HCT116 (cell line): ENCODE results near the gene EFL1. TPM values are rescaled to one million over a fixed set of nuclear protein-coding genes. Genes with fewer than 3 reads are reported as not detected.
"Not testable (repeated sequence)": the region's sequence is repeated elsewhere in the genome, so short reads cannot be mapped to it uniquely, and the experiment has no call there.

Source experiments
- ATAC-seq: fragments of 200-7000 bp; cut with Tn5 transposase; 2 replicates; pipeline ENCODE4 v1.9.1; 2020; ENCODE audit warnings: mild to moderate bottlenecking, moderate library complexity
- BruUV-seq: library from RNA; stranded (reverse); fragments of 400-500 nt; replicated peaks from 2 replicates; lab custom pipeline; 2021; lab: Mats Ljungman, UMichigan
- CTCF ChIA-PET: fragments of 300-600 bp; sonication (Branson Sonifier 250); formaldehyde crosslinking; loops from one replicate; lab custom pipeline; 2021; ENCODE audit warnings: antibody characterized with exemption; lab: Charles Lee
- POLR2A ChIA-PET: fragments of 300-600, 350-600 bp; sonication (Branson Sonifier 250); formaldehyde crosslinking; loops from one replicate; lab custom pipeline; 2021; ENCODE audit warnings: antibody characterized with exemption; lab: Charles Lee
- RAD21 ChIA-PET, 2 experiments: fragments of 300-600 bp; sonication (Branson Sonifier 250); formaldehyde crosslinking; loops; one replicate each; lab custom pipeline; 2023; ENCODE audit warnings: low total read pairs in 2 of 2; ENCODE audit not compliant: uncharacterized antibody in 2 of 2, unreplicated experiment in 2 of 2, low non-redundant PET in 1 of 2; lab: Charles Lee
- DNase-seq: peaks from one replicate; pipeline ENCODE4 v3.0.0-alpha.2; 2010; ENCODE audit warnings: low read depth, low spot score
- H2AFZ ChIP-seq: fragments of 200-600 bp; shearing (Covaris generic), sonication (generic); 2 replicates; pipeline ENCODE4 v1.6.1; 2017; ENCODE audit warnings: low read depth, mixed run types, mixed read lengths, antibody characterized with exemption, low read length; ENCODE audit not compliant: poor library complexity, severe bottlenecking
- H3K27ac ChIP-seq: 2 replicates; pipeline ENCODE4 v1.5.1; 2012; ENCODE audit warnings: low read depth, low read length
- H3K27me3 ChIP-seq: fragments of 200-600 bp; sonication (generic); 2 replicates; pipeline ENCODE4 v1.6.1; 2016; ENCODE audit warnings: mixed run types, low read length, mixed read lengths; ENCODE audit not compliant: insufficient read depth
- H3K36me3 ChIP-seq, 2 experiments: fragments of 200-500 bp in 1 of 2; fragments of 200-600 bp in 1 of 2; sonication (Bioruptor generic) in 1 of 2; sonication (generic) in 1 of 2; 2 replicates each; pipeline versions ENCODE4 v1.5.1 to v1.6.1; 2014 to 2016; ENCODE audit warnings: low read length in 2 of 2, inconsistent platforms in 1 of 2, mixed read lengths in 1 of 2, mixed run types in 1 of 2; ENCODE audit not compliant: insufficient read depth in 2 of 2, control insufficient read depth in 1 of 2
- H3K4me1 ChIP-seq, 2 experiments: fragments of 200-600 bp in 1 of 2; sonication (generic) in 1 of 2; 2 replicates each; pipeline versions ENCODE4 v1.5.1 to v1.6.1; 2012 to 2017; ENCODE audit warnings: low read length in 2 of 2, inconsistent platforms in 1 of 2, mild to moderate bottlenecking in 1 of 2, mixed read lengths in 1 of 2, mixed run types in 1 of 2, moderate library complexity in 1 of 2; ENCODE audit not compliant: insufficient read depth in 2 of 2, control insufficient read depth in 1 of 2
- H3K4me2 ChIP-seq: fragments of 200-600 bp; sonication (generic); 2 replicates; pipeline ENCODE4 v1.6.1; 2017; ENCODE audit warnings: mixed run types, low read length, mixed read lengths
- H3K4me3 ChIP-seq, 2 experiments: fragments of 200-600 bp in 1 of 2; sonication (generic) in 1 of 2; replicated peaks in 1 of 2; 2 replicates each; pipeline ENCODE4 v1.5.1; 2011 to 2016; ENCODE audit warnings: low read length in 2 of 2, control low read depth in 1 of 2, low read depth in 1 of 2, mild to moderate bottlenecking in 1 of 2, mixed read lengths in 1 of 2, mixed run types in 1 of 2
- H3K79me2 ChIP-seq: fragments of 200-600 bp; sonication (generic); 2 replicates; pipeline ENCODE4 v1.6.1; 2017; ENCODE audit warnings: mild to moderate bottlenecking, mixed run types, low read length, moderate library complexity, mixed read lengths; ENCODE audit not compliant: insufficient read depth
- H3K9ac ChIP-seq: fragments of 200-600 bp; sonication (generic); 2 replicates; pipeline ENCODE4 v1.6.1; 2016; ENCODE audit warnings: low read length, mixed read lengths
- H3K9me2 ChIP-seq: fragments of 200-600 bp; sonication (generic), shearing (Covaris generic); 2 replicates; pipeline ENCODE4 v1.6.1; 2017; ENCODE audit warnings: mixed run types, mild to moderate bottlenecking, moderate library complexity; ENCODE audit not compliant: insufficient read depth
- H3K9me3 ChIP-seq, 2 experiments: fragments of 200-500 bp in 1 of 2; fragments of 200-600 bp in 1 of 2; sonication (Bioruptor generic) in 1 of 2; sonication (generic) in 1 of 2; 2 replicates each; pipeline ENCODE4 v1.6.1; 2014 to 2017; ENCODE audit warnings: low read length in 2 of 2, mixed read lengths in 2 of 2, inconsistent platforms in 1 of 2, low read depth in 1 of 2, mild to moderate bottlenecking in 1 of 2, mixed run types in 1 of 2, moderate library complexity in 1 of 2; ENCODE audit not compliant: control insufficient read depth in 1 of 2, insufficient read depth in 1 of 2
- H4K20me1 ChIP-seq: fragments of 200-600 bp; sonication (generic), shearing (Covaris generic); 2 replicates; pipeline ENCODE4 v1.6.1; 2017; ENCODE audit warnings: mixed run types, mild to moderate bottlenecking, moderate library complexity; ENCODE audit not compliant: insufficient read depth
- CEBPB ChIP-seq: IDR thresholded peaks from 2 replicates; pipeline ENCODE4 v1.6.1; 2012; ENCODE audit warnings: low read depth
- EZH2 ChIP-seq: fragments of 200-600 bp; sonication (generic); IDR thresholded peaks from 2 replicates; pipeline ENCODE4 v1.6.1; 2017; ENCODE audit warnings: antibody characterized with exemption, mixed run types
- JUND ChIP-seq: IDR thresholded peaks from 2 replicates; pipeline ENCODE4 v1.6.1; 2012
- RAD21 ChIP-seq: IDR thresholded peaks from 2 replicates; pipeline ENCODE4 v1.6.1; 2012; ENCODE audit warnings: low read depth, mild to moderate bottlenecking
- SRF ChIP-seq: IDR thresholded peaks from 2 replicates; pipeline ENCODE4 v1.6.1; 2012; ENCODE audit warnings: low read depth
- TCF7L2 ChIP-seq: IDR thresholded peaks from 2 replicates; pipeline ENCODE4 v1.7.0; 2011; ENCODE audit warnings: borderline replicate concordance, inconsistent platforms; ENCODE audit not compliant: insufficient read depth, insufficient read length; ENCODE audit errors: extremely low read depth
- ZNF274 ChIP-seq: fragments of 200-500 bp; sonication (Bioruptor generic); IDR thresholded peaks from 2 replicates; pipeline ENCODE4 v1.6.1; 2014; ENCODE audit warnings: mild to moderate bottlenecking, low read depth, low read length, inconsistent platforms
- intact Hi-C: fragments of 100-400 bp; cut with micrococcal nuclease; formaldehyde crosslinking; loops from 2 replicates; pipeline ENCODE4 v1.10.0; 2022
- total RNA-seq: library from RNA; stranded (reverse); gene quantifications from one replicate; pipeline ENCODE4 v1.2.1, GENCODE V29; 2021; ENCODE audit not compliant: unreplicated experiment
- TF ChIP-seq, protein P1 (sequence below): IDR thresholded peaks from 2 replicates; pipeline ENCODE4 v1.6.1; 2012
- TF ChIP-seq, protein P2 (sequence below): IDR thresholded peaks from 2 replicates; pipeline ENCODE4 v1.6.1; 2012

The EFL1 gene
- total RNA-seq, 1 experiment from 2014 or later, result 12.7 TPM

DNA sequence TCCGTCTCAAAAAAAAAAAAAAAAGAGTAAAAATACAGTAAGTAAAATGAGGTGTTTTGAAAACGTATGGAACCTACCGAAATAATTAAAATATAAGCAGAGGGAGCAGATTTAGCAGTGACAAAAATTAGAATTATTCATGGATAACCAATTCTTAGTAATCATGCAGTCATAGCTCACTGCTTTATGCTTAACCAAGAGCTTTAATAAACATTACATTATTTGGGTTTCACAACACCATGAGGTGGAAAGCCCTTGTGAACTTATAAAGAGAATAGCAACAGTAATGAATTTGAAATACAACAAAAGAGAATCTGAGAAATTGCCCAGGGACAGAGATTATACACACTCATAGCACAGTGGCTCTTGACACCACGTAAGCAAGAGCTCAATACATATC, 70.1 kb downstream of the EFL1 start:
- RAD21 ChIA-PET, DNase-seq, H4K20me1 ChIP-seq, H3K9me2 ChIP-seq, H3K4me1 ChIP-seq, H3K4me2 ChIP-seq, H3K9me3 ChIP-seq, H3K36me3 ChIP-seq, ATAC-seq, POLR2A ChIA-PET, H3K27ac ChIP-seq, H2AFZ ChIP-seq, H3K27me3 ChIP-seq, H3K79me2 ChIP-seq, H3K4me3 ChIP-seq, H3K9ac ChIP-seq, CTCF ChIA-PET, BruUV-seq: not testable (repeated sequence)
- intact Hi-C loops, result loop anchor here (10.0 kb wide), 1 partner anchor 258 kb away; no protein-coding TSS in a partner anchor

DNA sequence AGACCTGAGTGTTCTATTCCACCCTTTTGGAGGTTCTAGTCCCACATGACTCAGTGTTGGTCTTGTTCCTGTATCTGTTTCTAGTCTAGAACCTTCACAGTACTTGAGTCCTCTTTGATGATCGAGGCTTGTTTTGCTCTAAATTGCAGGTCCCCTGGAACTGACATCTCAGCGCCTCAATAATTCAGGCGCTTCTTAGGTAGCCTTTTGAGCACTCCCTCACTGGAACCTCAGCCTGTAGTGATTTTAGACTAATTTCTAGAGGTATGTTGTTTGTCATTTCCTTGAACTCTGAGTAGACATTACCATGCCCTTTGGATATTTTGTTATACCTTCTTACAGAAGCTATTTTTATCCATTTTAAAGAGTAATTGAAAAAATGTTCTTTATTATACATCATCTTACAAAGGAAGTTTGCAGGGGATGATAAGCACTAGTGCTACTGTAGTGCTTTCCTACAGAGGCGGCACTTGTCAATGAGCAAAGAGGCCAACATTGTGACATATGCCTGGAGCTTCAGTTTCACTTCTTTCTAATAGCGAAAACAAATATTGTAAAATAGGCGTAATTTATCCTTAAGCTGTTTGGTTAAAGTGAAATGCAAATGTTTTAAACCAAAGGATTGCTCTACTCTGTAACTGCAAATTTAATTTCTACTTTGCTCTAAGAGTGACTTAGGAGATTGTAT, 75.7 kb downstream of the EFL1 start:
- Histone ChIP-seq H3K27ac (no peak overlapping the region), H3K79me2 (no peaks in the 10 kb centered on the region), H3K4me3 (no peak overlapping the region), H3K9me3 (no peaks in the 10 kb centered on the region), H3K27me3 (no peaks in the 10 kb centered on the region), H3K4me2 (no peak overlapping the region), H3K9me2 (no peaks in the 10 kb centered on the region), H3K36me3 (no peaks in the 10 kb centered on the region), H2AFZ (no peak overlapping the region), H4K20me1 (no peaks in the 10 kb centered on the region), H3K4me1 (no peaks in the 10 kb centered on the region), H3K9ac (no peak overlapping the region)
- DNase-seq, result no peak
- intact Hi-C loops, result no loop called here
- ChIA-PET RAD21 (no interaction called here), CTCF (interaction anchor here (1.4 kb wide), 1 partner anchor 79 kb away, joined by 4 read pairs; no protein-coding TSS in a partner anchor), POLR2A (no interaction called here)
- ATAC-seq, result no peak
- BruUV-seq, result no TSS peak
- TF ChIP-seq TCF7L2, result no peak
- TF ChIP-seq JUND, result no peak
- TF ChIP-seq, protein P1, sequence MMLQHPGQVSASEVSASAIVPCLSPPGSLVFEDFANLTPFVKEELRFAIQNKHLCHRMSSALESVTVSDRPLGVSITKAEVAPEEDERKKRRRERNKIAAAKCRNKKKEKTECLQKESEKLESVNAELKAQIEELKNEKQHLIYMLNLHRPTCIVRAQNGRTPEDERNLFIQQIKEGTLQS, result no peak
- TF ChIP-seq, protein P2, sequence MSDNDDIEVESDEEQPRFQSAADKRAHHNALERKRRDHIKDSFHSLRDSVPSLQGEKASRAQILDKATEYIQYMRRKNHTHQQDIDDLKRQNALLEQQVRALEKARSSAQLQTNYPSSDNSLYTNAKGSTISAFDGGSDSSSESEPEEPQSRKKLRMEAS, result no peak
- TF ChIP-seq RAD21, result no peak
- no peak for TF ChIP-seq ZNF274
- no peak for TF ChIP-seq EZH2
- TF ChIP-seq SRF, result no peak
- TF ChIP-seq CEBPB, result no peak
